Measurements from ENCODE around the gene CCDC146.
"Not testable (repeated sequence)": the region's sequence is repeated elsewhere in the genome, so short reads cannot be mapped to it uniquely, and the experiment has no call there.

Gene CCDC146

GRCh38 chr7:77121860-77122681, at the start of gene CCDC146:
TSS of gene CCDC146 (plus strand) at chr7:77122615. CDS start at chr7:77167669, 45,054 bp downstream.
- peak; percentile 54 to 76 (median 71) for DNase-seq (ENCODE audit: low read depth in 2 of 3, low spot score in 2 of 3)

GRCh38 chr7:77074786-77075396, 47.5 kb upstream of the CCDC146 start:
- not testable (repeated sequence) for DNase-seq (ENCODE audit: low read depth in 2 of 3, low spot score in 2 of 3)

- DNase-seq (ENCODE audit: low read depth in 2 of 3, low spot score in 2 of 3): not testable (repeated sequence)
These were observed 45.4 kb upstream of the CCDC146 start for GRCh38 chr7:77077060-77077459.

- not testable (repeated sequence) for DNase-seq (ENCODE audit: low read depth in 2 of 3, low spot score in 2 of 3)
These were observed 43.3 kb upstream of the CCDC146 start for GRCh38 chr7:77079112-77079511.

GRCh38 chr7:77079624-77080023, 42.8 kb upstream of the CCDC146 start:
- DNase-seq (ENCODE audit: low read depth in 2 of 3, low spot score in 2 of 3): not testable (repeated sequence)

GRCh38 chr7:77080236-77080635, 42.2 kb upstream of the CCDC146 start:
- not testable (repeated sequence) for DNase-seq (ENCODE audit: low read depth in 2 of 3, low spot score in 2 of 3)

GRCh38 chr7:77082192-77082591, 40.2 kb upstream of the CCDC146 start:
- DNase-seq (ENCODE audit: low read depth in 2 of 3, low spot score in 2 of 3): not testable (repeated sequence)

GRCh38 chr7:77092301-77092700, 30.1 kb upstream of the CCDC146 start:
- not testable (repeated sequence) for DNase-seq (ENCODE audit: low read depth in 2 of 3, low spot score in 2 of 3)

- not testable (repeated sequence) for DNase-seq (ENCODE audit: low read depth in 2 of 3, low spot score in 2 of 3)
These were observed 21.9 kb upstream of the CCDC146 start for GRCh38 chr7:77100501-77100900.

- not testable (repeated sequence) for DNase-seq (ENCODE audit: low read depth in 2 of 3, low spot score in 2 of 3)
These were observed 21.2 kb upstream of the CCDC146 start for GRCh38 chr7:77101187-77101586.

GRCh38 chr7:77102671-77103070, 19.7 kb upstream of the CCDC146 start:
- DNase-seq (ENCODE audit: low read depth in 2 of 3, low spot score in 2 of 3): not testable (repeated sequence)

GRCh38 chr7:77105904-77106303, 16.5 kb upstream of the CCDC146 start:
- DNase-seq (ENCODE audit: low read depth in 2 of 3, low spot score in 2 of 3): not testable (repeated sequence)

- DNase-seq (ENCODE audit: low read depth in 2 of 3, low spot score in 2 of 3): not testable (repeated sequence)
These were observed 14.8 kb upstream of the CCDC146 start for GRCh38 chr7:77107659-77108058.

GRCh38 chr7:77108362-77108761, 14.1 kb upstream of the CCDC146 start:
- not testable (repeated sequence) for DNase-seq (ENCODE audit: low read depth in 2 of 3, low spot score in 2 of 3)

- DNase-seq (ENCODE audit: low read depth in 2 of 3, low spot score in 2 of 3): not testable (repeated sequence)
These were observed 9.6 kb upstream of the CCDC146 start for GRCh38 chr7:77112719-77113306.

- DNase-seq (ENCODE audit: low read depth in 2 of 3, low spot score in 2 of 3): not testable (repeated sequence)
These were observed 3.1 kb downstream of the CCDC146 start for GRCh38 chr7:77125486-77125885.

- not testable (repeated sequence) for DNase-seq (ENCODE audit: low read depth in 2 of 3, low spot score in 2 of 3)
These were observed 4.6 kb downstream of the CCDC146 start for GRCh38 chr7:77127009-77127408.

- DNase-seq (ENCODE audit: low read depth in 2 of 3, low spot score in 2 of 3): not testable (repeated sequence)
These were observed 6.4 kb downstream of the CCDC146 start for GRCh38 chr7:77128582-77129410.

GRCh38 chr7:77131781-77132180, 9.4 kb downstream of the CCDC146 start:
- not testable (repeated sequence) for DNase-seq (ENCODE audit: low read depth in 2 of 3, low spot score in 2 of 3)

- DNase-seq (ENCODE audit: low read depth in 2 of 3, low spot score in 2 of 3): not testable (repeated sequence)
These were observed 16.3 kb downstream of the CCDC146 start for GRCh38 chr7:77138668-77139067.

- not testable (repeated sequence) for DNase-seq (ENCODE audit: low read depth in 2 of 3, low spot score in 2 of 3)
These were observed 17.9 kb downstream of the CCDC146 start for GRCh38 chr7:77140291-77140690.
